GM18505 (cell line): ENCODE results near the gene PTGER2.

Source experiments
- ATAC-seq: cut with Tn5 transposase; IDR thresholded peaks from one replicate; pipeline ENCODE4 v1.9.1; 2021; ENCODE audit not compliant: unreplicated experiment
- POLR2A ChIP-seq: IDR thresholded peaks from 4 replicates; pipeline ENCODE4 v1.6.1; 2011; ENCODE audit warnings: borderline replicate concordance; ENCODE audit not compliant: insufficient read depth, insufficient read length; ENCODE audit errors: extremely low read depth

Gene PTGER2

GRCh38 chr14:52286661-52287649 lies 27.2 kb upstream of the PTGER2 start:
- ATAC-seq, result no peak
- no peak for TF ChIP-seq POLR2A

DNA sequence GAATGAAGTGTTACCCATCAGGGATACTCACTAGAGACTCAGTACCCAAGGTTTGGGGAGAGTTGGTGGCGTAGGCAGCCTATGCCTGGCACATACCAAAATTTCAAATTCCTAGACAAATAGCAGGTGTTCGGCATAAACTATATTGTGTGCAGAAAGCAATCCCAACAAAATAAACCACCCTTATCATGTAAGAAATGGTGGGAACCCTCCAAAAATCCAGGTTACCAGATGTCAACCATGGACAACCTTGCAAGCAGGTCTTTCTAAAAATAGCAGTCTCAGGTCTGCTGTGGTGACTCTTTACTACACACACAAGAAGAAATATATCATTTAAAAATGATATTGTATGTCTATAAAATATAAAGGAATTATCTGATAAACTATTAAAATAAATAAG lies 17.7 kb upstream of the PTGER2 start:
- no peak for TF ChIP-seq POLR2A
- ATAC-seq, result no peak

- no peak for TF ChIP-seq POLR2A
- no peak for ATAC-seq
These were observed 15.3 kb upstream of the PTGER2 start for GRCh38 chr14:52298795-52299194.

- ATAC-seq, result no peak
- no peak for TF ChIP-seq POLR2A
These were observed 14.3 kb upstream of the PTGER2 start for GRCh38 chr14:52299692-52300278.

DNA sequence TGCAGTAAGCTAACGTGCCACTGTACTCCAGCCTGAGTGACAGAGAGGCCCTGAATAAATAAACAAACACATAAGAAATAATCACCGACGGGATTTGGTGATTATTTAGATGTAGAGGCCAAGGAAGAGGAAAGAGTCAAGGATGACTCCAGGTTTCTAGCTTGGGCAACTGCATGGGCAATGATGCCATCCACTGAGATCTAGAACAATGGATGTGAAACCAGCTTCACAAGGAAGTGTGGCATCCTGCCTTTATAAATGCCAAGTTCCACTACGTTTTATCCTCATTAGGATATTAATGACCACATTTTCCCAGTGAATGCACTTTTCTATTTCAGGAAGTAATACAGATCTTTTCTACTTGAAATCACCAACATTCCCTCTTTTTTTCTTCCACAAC lies 10.9 kb upstream of the PTGER2 start:
- ATAC-seq, result no peak
- TF ChIP-seq POLR2A, result no peak

GRCh38 chr14:52304248-52304904 lies 9.7 kb upstream of the PTGER2 start:
- no peak for ATAC-seq
- TF ChIP-seq POLR2A, result no peak

GRCh38 chr14:52305014-52305413 lies 9.1 kb upstream of the PTGER2 start:
- ATAC-seq, result no peak

DNA sequence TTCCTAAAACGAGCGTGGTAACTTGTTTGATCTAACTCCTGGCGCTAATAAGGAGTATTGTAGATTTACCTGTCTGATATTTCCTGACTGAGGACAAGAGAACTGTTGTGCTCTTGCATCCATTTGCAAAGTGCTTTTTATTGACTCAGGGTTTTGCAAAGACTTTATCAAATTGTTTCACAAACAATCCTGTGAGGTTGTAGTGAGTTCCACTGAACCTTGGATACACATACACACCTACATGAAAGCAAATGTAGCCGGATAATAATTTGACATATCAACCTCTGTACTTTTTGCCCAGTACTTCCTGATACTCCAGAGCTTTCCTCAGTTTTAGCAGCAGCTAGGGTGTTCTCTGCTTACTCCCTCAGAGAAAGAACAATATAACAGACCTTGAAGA lies 6.7 kb upstream of the PTGER2 start:
- no peak for TF ChIP-seq POLR2A
- no peak for ATAC-seq

More at GRCh38 chr14:52305014-52305413, 9.1 kb upstream of the PTGER2 start:
- TF ChIP-seq POLR2A, result no peak

- no peak for ATAC-seq
- no peak for TF ChIP-seq POLR2A
These were observed 6.2 kb upstream of the PTGER2 start for GRCh38 chr14:52307905-52308304.

DNA sequence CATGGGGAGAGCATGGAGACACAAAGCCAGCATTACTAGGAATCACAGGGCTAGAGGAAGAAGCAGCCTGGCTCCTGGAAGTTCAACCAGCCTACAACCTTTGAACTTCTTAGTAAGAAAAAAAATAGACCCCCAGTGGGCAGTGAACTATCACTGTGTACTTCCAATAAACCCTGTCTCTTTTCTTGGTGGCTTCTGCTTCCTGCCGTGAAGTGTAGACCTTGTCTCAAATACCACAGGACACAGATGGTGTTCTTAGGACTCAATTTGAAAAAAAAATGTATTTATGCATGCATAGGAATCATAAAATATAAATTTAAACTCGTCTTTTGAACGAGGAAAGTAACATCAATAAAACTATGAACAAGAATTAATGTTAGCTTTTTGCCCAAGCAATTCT lies 3.6 kb upstream of the PTGER2 start:
- no peak for TF ChIP-seq POLR2A
- ATAC-seq, result no peak

- no peak for ATAC-seq
These were observed 1.2 kb upstream of the PTGER2 start for GRCh38 chr14:52312931-52313355.

GRCh38 chr14:52313462-52313861 lies 650 bp upstream of the PTGER2 start:
- no peak for ATAC-seq
- TF ChIP-seq POLR2A, result no peak

More at GRCh38 chr14:52312931-52313355, 1.2 kb upstream of the PTGER2 start:
- no peak for TF ChIP-seq POLR2A

DNA sequence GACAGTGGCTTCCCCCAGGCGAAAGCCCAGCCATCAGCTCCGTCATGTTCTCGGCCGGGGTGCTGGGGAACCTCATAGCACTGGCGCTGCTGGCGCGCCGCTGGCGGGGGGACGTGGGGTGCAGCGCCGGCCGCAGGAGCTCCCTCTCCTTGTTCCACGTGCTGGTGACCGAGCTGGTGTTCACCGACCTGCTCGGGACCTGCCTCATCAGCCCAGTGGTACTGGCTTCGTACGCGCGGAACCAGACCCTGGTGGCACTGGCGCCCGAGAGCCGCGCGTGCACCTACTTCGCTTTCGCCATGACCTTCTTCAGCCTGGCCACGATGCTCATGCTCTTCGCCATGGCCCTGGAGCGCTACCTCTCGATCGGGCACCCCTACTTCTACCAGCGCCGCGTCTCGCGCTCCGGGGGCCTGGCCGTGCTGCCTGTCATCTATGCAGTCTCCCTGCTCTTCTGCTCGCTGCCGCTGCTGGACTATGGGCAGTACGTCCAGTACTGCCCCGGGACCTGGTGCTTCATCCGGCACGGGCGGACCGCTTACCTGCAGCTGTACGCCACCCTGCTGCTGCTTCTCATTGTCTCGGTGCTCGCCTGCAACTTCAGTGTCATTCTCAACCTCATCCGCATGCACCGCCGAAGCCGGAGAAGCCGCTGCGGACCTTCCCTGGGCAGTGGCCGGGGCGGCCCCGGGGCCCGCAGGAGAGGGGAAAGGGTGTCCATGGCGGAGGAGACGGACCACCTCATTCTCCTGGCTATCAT lies 663 bp downstream of the PTGER2 start:
- TF ChIP-seq POLR2A, result no peak
- ATAC-seq, result no peak
